ENCODE data around the gene HSPA1B.
A peak's percentile ranks its signal among the peaks of the same experiment; 100 is the strongest.
"Not testable (repeated sequence)": the region's sequence is repeated elsewhere in the genome, so short reads cannot be mapped to it uniquely, and the experiment has no call there.

The HSPA1B gene

GRCh38 chr6:31829633-31830283 lies 2.2 kb downstream of the HSPA1B start:
- DNase-seq: no peak

GRCh38 chr6:31830886-31831335 lies 3.4 kb downstream of the HSPA1B start:
- no peak for DNase-seq

- no peak for DNase-seq
Observed at GRCh38 chr6:31831350-31832215, 4.0 kb downstream of the HSPA1B start.

GRCh38 chr6:31834367-31835250 lies 7.1 kb downstream of the HSPA1B start:
- DNase-seq: peak; percentile 93

- DNase-seq: no peak
Observed at GRCh38 chr6:31836047-31836473, 8.5 kb downstream of the HSPA1B start.

GRCh38 chr6:31836474-31837368 lies 9.2 kb downstream of the HSPA1B start:
- no peak for DNase-seq

- no peak for DNase-seq
Observed at GRCh38 chr6:31837369-31838113, 10.0 kb downstream of the HSPA1B start.

GRCh38 chr6:31838114-31838553 lies 10.6 kb downstream of the HSPA1B start:
- not testable (repeated sequence) for DNase-seq

- DNase-seq: no peak
Observed at GRCh38 chr6:31838968-31839367, 11.4 kb downstream of the HSPA1B start.

GRCh38 chr6:31839779-31840126 lies 12.2 kb downstream of the HSPA1B start:
- DNase-seq: not testable (repeated sequence)

GRCh38 chr6:31842053-31842452 lies 14.5 kb downstream of the HSPA1B start:
- DNase-seq: no peak

GRCh38 chr6:31844507-31844906 lies 17.0 kb downstream of the HSPA1B start:
- DNase-seq: no peak

GRCh38 chr6:31847276-31847978 lies 19.9 kb downstream of the HSPA1B start:
- no peak for DNase-seq

GRCh38 chr6:31850765-31851484 lies 23.4 kb downstream of the HSPA1B start:
- DNase-seq: no peak

- no peak for DNase-seq
Observed at GRCh38 chr6:31851485-31851832, 23.9 kb downstream of the HSPA1B start.

- not testable (repeated sequence) for DNase-seq
Observed at GRCh38 chr6:31851980-31852718, 24.6 kb downstream of the HSPA1B start.

GRCh38 chr6:31857774-31858173 lies 30.2 kb downstream of the HSPA1B start:
- not testable (repeated sequence) for DNase-seq

GRCh38 chr6:31858707-31859106 lies 31.2 kb downstream of the HSPA1B start:
- DNase-seq: no peak

- no peak for DNase-seq
Observed at GRCh38 chr6:31859923-31860322, 32.4 kb downstream of the HSPA1B start.
